ENCODE data around the gene HCK. TPM values are rescaled to one million over a fixed set of nuclear protein-coding genes. Genes with fewer than 3 reads are reported as not detected.

The HCK gene
- total and polyA plus RNA-seq, 2 experiments from 2014 or later, result not detected

DNA sequence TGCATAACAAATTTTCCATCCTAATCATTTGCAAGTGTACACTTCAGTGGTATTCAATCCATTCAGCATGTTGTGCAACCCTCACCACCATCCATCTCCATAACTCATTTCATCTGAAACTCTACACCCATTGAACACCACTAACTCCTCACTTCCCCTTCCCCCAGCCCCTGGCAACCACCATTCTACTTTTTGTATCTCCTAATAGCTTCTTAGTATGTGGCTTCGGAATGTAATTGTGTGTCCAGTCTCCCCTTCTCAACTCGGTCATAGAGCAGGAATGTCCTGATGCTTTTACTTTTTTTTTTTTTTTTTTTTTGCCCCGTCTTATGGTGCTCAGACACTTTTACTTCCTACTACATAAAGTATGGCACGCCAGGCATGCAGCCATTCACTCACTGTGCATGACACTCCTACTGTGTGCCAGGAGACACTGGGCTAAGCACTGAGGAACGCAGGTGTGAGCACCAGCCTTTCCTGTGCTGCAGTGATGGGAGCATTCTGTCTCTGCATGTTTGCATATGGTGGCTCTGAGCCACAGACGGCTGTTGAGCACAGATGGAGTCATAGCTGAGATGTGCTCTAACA, 15.3 kb downstream of the HCK start:
- no peaks in the 10 kb centered on the region for H4K20me1 ChIP-seq (ENCODE audit: insufficient read depth)
- peak; percentile 93 for DNase-seq
- H3K27me3 ChIP-seq (replicated peaks; ENCODE audit: insufficient read depth), result peaks cover 13% of the 10 kb centered on the region
- H3F3A ChIP-seq (ENCODE audit: insufficient read depth), result peaks cover 28% of the 10 kb centered on the region
- H3K4me1 ChIP-seq (ENCODE audit: insufficient read depth), result peaks cover 26% of the 10 kb centered on the region
- H3K9ac ChIP-seq, result no peak overlapping the region
- H3K36me3 ChIP-seq (ENCODE audit: low read depth), result no peaks in the 10 kb centered on the region
- H2AFZ ChIP-seq, result 0 out of 2 replicates have a peak overlapping the region, but pooled peaks have one; percentile 42
- peak overlapping the region; percentile 39 for H3K4me2 ChIP-seq (ENCODE audit: unreplicated experiment)
- H3K27ac ChIP-seq, result peak overlapping the region; percentile 58
- H3K9me2 ChIP-seq (ENCODE audit: insufficient read depth), result no peaks in the 10 kb centered on the region
- TF ChIP-seq EZH2phosphoT487 (IDR thresholded peaks at IDR 0.05; ENCODE audit: insufficient read depth, low read depth) (peak; percentile 94), EZH2 (IDR thresholded peaks at IDR 0.05; ENCODE audit: insufficient read depth, poor library complexity, severe bottlenecking) (no peak)
- 9% methylated on average over 6 of the region's 6 CpGs for WGBS, 2 experiments (ENCODE audit: low coverage in 1 of 2, low lambda C conversion rate in 2 of 2, missing lambda C conversion rate in 2 of 2)
- no peaks in the 10 kb centered on the region for H3K79me2 ChIP-seq (ENCODE audit: insufficient read depth)
- H3K9me3 ChIP-seq (ENCODE audit: low read depth), result no peaks in the 10 kb centered on the region
- in situ Hi-C loops (cut with MboI), result no loop called here
- H3K4me3 ChIP-seq, result peak overlapping the region; percentile 34; the same call in 1 of the 2 replicates

DNA sequence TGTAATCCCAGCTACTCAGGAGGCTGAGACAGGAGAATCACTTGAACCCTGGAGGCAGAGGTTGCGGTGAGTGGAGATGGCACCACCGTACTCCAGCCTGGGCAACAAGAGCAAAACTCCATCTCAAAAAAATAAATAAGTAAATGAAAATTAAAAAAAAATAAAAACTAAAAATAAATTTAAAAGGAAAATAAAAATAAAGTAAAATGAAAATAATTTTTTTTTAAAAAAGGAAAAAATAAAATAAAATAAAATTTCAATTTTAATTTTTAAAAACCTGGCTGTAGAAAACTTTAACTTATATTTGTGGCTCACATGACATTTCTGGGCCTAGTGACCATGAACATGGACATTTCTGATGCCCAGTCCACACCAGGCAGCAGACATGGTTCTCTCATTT, 16.1 kb downstream of the HCK start:
- WGBS, 2 experiments (ENCODE audit: low coverage in 1 of 2, low lambda C conversion rate in 2 of 2, missing lambda C conversion rate in 2 of 2), result 67 to 73% methylated on average over 2 of the region's 2 CpGs
- no peaks in the 10 kb centered on the region for H4K20me1 ChIP-seq (ENCODE audit: insufficient read depth)
- peaks cover 4% of the 10 kb centered on the region for H3K27me3 ChIP-seq (replicated peaks; ENCODE audit: insufficient read depth)
- H3K4me2 ChIP-seq (ENCODE audit: unreplicated experiment), result peak overlapping the region; percentile 6
- no peaks in the 10 kb centered on the region for H3K9me3 ChIP-seq (ENCODE audit: low read depth)
- in situ Hi-C loops (cut with MboI), result no loop called here
- no peaks in the 10 kb centered on the region for H3K36me3 ChIP-seq (ENCODE audit: low read depth)
- no peak for DNase-seq
- H2AFZ ChIP-seq, result no peak overlapping the region
- H3K9ac ChIP-seq, result peak overlapping the region; percentile 19; the same call in 1 of the 2 replicates
- peak overlapping the region; percentile 64 for H3K27ac ChIP-seq
- H3K4me3 ChIP-seq, result no peak overlapping the region
- H3K79me2 ChIP-seq (ENCODE audit: insufficient read depth), result no peaks in the 10 kb centered on the region
- no peaks in the 10 kb centered on the region for H3K9me2 ChIP-seq (ENCODE audit: insufficient read depth)
- peaks cover 28% of the 10 kb centered on the region for H3F3A ChIP-seq (ENCODE audit: insufficient read depth)
- H3K4me1 ChIP-seq (ENCODE audit: insufficient read depth), result peaks cover 26% of the 10 kb centered on the region
- TF ChIP-seq EZH2phosphoT487 (IDR thresholded peaks at IDR 0.05; ENCODE audit: insufficient read depth, low read depth) (no peak), EZH2 (IDR thresholded peaks at IDR 0.05; ENCODE audit: insufficient read depth, poor library complexity, severe bottlenecking) (no peak)

DNA sequence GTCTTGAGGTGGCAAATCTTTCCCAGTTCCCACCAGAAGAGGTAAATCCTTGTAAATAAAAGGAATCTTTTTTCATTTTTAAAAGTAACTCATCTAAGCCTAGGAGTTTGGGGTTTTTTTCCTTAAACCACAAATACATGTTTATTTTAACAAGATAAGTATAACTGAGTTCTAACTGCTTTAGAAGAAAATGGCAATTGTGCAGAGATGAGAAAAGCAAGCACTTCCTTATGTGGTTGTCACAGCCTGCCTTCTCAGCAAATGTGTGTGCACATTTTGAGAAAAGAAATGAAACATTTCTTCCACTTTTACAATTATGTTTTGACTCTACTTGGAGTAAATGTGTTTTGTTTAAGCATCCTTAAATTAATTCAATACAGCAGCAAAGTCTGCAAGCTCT, 17.7 kb downstream of the HCK start:
- H4K20me1 ChIP-seq (ENCODE audit: insufficient read depth), result no peaks in the 10 kb centered on the region
- H3K4me3 ChIP-seq, result no peak overlapping the region
- no peak for DNase-seq
- TF ChIP-seq EZH2 (IDR thresholded peaks at IDR 0.05; ENCODE audit: insufficient read depth, poor library complexity, severe bottlenecking) (no peak), EZH2phosphoT487 (IDR thresholded peaks at IDR 0.05; ENCODE audit: insufficient read depth, low read depth) (no peak)
- peaks cover 28% of the 10 kb centered on the region for H3F3A ChIP-seq (ENCODE audit: insufficient read depth)
- H3K79me2 ChIP-seq (ENCODE audit: insufficient read depth), result no peaks in the 10 kb centered on the region
- no peaks in the 10 kb centered on the region for H3K9me2 ChIP-seq (ENCODE audit: insufficient read depth)
- H3K4me2 ChIP-seq (ENCODE audit: unreplicated experiment), result peak overlapping the region; percentile 29
- no peak overlapping the region for H3K27ac ChIP-seq
- H3K9ac ChIP-seq, result no peak overlapping the region
- H3K9me3 ChIP-seq (ENCODE audit: low read depth), result no peaks in the 10 kb centered on the region
- peaks cover 26% of the 10 kb centered on the region for H3K4me1 ChIP-seq (ENCODE audit: insufficient read depth)
- no peak overlapping the region for H2AFZ ChIP-seq
- no peaks in the 10 kb centered on the region for H3K36me3 ChIP-seq (ENCODE audit: low read depth)
- in situ Hi-C loops (cut with MboI), result no loop called here
- peaks cover 9% of the 10 kb centered on the region for H3K27me3 ChIP-seq (replicated peaks; ENCODE audit: insufficient read depth)

DNA sequence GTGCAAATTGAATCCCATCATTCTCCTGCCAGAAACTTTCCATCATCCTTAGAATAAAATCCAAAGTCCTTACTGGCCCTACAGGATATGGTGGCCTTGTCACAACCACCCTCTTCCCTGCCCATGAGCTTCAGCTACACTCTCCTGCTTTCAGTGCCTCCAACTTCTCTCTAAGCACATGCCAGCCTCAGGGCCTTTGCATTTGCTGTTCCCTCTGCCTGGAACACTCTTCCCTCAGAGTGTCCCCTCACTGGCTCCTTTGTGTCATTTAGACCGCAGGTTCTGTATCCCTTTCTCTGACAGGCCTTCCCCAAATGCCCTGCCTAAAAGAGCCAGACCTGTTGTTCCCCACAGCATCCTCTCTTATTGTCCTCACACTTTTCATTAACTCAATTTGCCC, 18.2 kb downstream of the HCK start:
- Histone ChIP-seq H3K9ac (no peak overlapping the region), H3F3A (ENCODE audit: insufficient read depth) (peaks cover 28% of the 10 kb centered on the region), H4K20me1 (ENCODE audit: insufficient read depth) (no peaks in the 10 kb centered on the region), H3K36me3 (ENCODE audit: low read depth) (no peaks in the 10 kb centered on the region), H3K4me2 (ENCODE audit: unreplicated experiment) (no peak overlapping the region), H2AFZ (no peak overlapping the region), H3K9me2 (ENCODE audit: insufficient read depth) (no peaks in the 10 kb centered on the region), H3K9me3 (ENCODE audit: low read depth) (no peaks in the 10 kb centered on the region), H3K27ac (no peak overlapping the region), H3K4me1 (ENCODE audit: insufficient read depth) (peaks cover 26% of the 10 kb centered on the region), H3K4me3 (no peak overlapping the region), H3K27me3 (replicated peaks; ENCODE audit: insufficient read depth) (peaks cover 15% of the 10 kb centered on the region), H3K79me2 (ENCODE audit: insufficient read depth) (no peaks in the 10 kb centered on the region)
- TF ChIP-seq EZH2 (IDR thresholded peaks at IDR 0.05; ENCODE audit: insufficient read depth, poor library complexity, severe bottlenecking), result no peak
- no peak for TF ChIP-seq EZH2phosphoT487 (IDR thresholded peaks at IDR 0.05; ENCODE audit: insufficient read depth, low read depth)
- WGBS, 2 experiments (ENCODE audit: low coverage in 1 of 2, low lambda C conversion rate in 2 of 2, missing lambda C conversion rate in 2 of 2), result 100% methylated on average over 1 of the region's 1 CpG
- no peak for DNase-seq
- in situ Hi-C loops (cut with MboI), result no loop called here

Measured in GM23248 (cell line).